GM19239 (cell line): ENCODE measurements around the gene PCYT1A.

Source experiments
- DNase-seq: peaks from one replicate; pipeline ENCODE4 v3.0.0; 2011; ENCODE audit warnings: low spot score; ENCODE audit not compliant: insufficient read length
- FAIRE-seq: peaks from 2 replicates; lab custom pipeline; 2011; peaks lifted over from hg19 to GRCh38; lab: Jason Lieb, UNC

The PCYT1A gene

GRCh38 chr3:196241704-196242103 is 45.8 kb downstream of the PCYT1A start:
- FAIRE-seq (no peak), DNase-seq (no peak)

DNA sequence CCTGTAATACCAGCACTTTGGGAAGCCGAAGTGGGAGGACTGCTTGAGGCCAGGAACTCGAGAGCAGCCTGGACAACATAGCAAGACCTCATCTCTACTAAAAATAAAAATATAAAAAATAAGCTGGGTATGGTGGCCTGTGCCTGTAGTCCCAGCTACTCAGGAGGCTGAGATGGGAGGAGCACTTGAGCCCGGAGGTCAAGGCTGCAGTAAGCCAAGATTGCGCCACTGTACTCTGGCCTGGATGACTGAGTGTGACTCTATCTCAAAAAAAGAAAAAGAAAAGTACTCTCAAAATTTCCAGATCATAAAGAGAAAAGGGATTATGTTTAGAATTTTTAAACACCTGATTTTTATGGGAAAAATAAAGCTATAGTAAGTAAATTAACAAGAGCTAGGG is 47.1 kb downstream of the PCYT1A start:
- FAIRE-seq (no peak), DNase-seq (no peak)

DNA sequence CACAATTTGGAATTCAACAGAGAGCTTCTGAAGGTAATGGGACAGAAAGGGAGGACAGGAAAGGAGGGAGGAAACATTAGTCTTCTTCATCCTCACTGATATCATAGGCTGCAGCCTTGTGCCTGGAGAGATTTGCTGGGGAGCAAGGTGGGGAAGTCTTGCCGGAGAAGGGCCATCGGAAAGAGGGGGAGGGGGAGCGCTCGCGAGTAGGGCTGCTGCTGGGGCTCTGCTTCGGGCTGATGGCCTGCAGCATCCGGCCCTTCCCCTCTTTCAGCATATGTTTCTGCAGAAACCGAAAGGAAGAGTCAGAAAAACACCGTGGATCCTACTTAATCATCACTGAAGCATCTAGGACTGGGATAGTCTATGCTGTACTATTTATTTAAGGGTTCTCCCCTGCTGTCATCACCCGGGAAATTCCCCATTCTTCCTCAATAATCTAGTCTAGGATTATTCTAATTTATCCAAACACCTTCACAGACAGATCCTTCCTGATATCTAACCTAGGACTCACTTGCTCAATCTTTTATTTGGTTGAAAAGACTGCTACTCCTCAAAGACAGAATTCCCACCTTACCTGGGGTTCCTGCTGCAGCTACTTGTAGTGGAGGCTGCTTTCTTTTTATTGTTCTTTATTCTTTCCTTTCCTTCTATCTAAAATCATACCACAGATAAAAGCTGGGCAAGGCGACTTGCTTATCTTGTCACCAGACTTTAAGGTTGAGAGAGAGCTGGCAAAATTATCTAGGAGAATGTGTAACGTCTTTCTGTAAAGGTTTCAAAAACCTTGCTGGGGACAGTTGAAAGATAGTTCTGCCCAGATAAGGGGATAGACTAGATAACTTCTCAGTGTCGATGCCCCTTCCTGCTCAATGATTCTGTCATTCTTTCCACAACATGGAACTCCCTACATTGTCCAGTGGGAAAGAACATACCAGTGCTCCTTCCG is 48.6 kb downstream of the PCYT1A start:
- FAIRE-seq (no peak), DNase-seq (no peak)

DNA sequence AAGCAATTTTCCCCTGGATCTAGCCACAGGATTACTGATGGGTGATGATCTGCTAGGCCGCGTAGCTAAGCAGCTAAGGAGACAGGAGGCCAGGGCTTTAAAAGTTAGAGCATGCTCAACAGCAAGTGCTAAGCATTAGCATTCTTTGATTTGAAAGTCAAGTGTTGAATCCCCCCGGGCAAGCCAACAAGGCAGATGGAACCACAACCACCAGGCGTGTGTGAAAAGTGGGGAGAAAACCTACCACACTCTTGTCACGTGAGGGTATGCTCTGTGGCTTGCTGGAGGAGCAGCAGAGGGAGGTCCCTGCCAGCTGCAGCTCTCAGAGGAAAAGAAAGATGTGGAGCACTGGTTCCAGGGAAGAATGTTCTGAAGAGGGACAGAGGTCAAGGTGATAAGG is 50.3 kb downstream of the PCYT1A start:
- DNase-seq (no peak), FAIRE-seq (no peak)

GRCh38 chr3:196236223-196236622 is 51.3 kb downstream of the PCYT1A start:
- DNase-seq (no peak), FAIRE-seq (no peak)

DNA sequence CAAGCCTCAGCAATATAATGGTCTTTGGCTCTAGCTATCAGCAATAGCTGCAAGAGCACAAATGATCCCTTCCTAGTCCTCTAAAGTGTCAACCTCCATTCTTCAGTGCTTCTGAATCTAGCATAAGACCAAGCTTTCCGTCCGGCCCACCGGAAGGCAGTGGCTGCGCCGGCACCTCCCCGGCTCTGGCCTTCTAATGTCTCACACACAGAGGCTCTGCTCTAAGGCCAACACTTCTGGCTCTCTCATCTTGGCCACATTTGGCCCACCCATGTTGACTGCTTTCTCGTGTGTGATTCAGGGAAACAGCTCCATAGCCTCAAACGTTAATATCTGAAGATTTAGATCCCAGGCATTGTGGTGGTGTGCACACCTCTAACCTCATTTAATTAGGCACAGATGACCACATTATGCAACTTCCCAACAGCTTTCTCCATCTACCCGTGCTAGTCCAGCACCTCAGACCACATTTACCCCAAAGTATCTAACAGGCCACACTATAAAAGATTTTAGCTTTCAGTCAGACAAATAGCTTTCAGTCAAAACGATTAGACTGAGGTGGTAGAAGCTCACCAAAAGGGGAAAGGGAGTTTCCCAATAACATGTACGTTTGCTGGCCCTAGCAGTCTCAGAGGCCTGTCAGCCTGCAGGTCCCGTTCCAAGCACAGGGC is 51.9 kb downstream of the PCYT1A start:
- FAIRE-seq (no peak), DNase-seq (no peak)

DNA sequence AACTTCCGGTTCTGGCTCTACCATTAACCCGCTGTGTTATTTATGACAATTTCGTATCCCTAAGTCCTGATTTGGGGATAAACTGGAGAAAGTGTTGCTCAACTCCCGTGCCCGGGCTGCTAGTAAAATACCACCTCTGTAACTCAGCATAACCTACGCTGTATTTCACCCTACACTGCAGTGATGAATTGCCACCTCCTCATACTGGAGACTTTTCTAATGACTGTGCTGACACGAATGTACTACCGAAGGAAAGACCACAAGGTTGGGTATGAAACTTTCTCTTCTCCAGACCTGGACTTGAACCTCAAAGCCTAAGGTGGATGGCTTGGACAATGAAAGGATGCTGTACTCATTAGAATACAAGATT is 54.7 kb downstream of the PCYT1A start:
- no peak for FAIRE-seq
- no peak for DNase-seq

DNA sequence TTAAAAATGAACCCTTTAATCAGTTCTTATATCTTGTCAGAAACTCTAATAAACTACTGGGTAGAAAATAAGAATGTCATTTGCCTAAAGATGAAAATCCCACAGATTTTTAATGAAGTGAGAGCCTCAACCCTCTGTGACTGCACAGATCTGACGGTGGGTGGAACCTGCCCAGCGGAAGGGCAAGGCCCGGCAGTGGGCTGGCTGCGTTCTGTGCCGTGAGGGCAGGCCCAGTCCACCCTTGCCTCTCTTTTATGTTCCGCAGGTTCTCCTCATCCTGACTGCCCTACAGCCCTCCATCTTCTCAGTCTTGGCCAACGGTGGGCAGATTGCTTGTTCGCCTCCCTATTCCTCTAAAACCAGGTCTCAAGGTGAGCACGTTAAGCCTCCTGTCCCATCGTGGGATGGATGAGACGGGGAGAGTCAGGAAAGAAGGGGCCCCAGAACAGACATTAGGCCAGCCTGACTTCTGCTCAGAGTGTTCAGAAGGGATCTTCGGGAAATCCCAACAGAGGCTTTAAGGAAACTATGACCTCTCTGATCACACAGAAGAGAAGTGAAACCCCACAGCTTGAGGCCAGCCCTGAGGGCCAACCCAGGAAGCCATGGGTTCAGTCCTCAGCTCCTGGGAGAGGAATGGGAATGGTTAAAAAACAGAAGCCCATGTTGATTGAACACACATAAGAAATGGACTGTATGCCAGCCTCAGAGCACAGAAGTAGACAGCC is 55.2 kb downstream of the PCYT1A start:
- FAIRE-seq (peak; percentile 55), DNase-seq (no peak)

DNA sequence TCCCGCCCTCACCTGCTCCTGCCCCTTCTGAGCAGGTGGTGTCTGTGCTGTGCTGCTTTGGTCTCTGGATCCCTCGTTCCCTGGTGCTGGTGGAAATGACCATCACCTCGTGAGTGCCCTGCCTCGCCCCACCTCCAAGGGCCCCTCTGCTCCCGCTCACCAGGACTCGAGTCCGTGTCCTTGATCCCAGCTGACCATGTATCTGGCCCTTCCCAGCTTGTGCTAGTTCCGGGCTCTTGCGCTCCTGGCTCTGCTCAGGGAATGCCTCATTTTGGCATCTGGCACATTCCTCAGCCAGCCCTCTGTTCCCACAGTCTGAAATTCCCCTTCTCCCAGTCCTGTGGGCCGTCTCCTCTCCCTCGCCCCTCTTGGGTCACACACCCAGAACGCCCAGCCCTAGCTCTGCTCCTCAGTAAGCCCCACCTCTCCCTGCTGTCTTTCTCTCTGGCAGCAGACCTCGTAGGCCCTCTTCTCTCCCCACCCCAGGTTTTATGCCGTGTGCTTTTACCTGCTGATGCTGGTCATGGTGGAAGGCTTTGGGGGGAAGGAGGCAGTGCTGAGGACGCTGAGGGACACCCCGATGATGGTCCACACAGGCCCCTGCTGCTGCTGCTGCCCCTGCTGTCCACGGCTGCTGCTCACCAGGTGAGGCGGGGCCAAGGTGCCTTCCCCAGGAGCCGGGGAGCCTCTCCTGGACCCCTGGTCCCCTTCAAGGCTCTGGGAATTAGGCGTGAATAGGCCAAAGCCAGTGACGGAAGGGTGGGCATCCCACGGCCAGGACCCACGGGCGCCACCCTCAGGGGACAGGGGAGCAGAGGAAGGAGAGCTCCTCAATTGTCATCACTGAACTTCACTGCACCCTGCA is 59.7 kb downstream of the PCYT1A start:
- FAIRE-seq: no peak
- no peak for DNase-seq

DNA sequence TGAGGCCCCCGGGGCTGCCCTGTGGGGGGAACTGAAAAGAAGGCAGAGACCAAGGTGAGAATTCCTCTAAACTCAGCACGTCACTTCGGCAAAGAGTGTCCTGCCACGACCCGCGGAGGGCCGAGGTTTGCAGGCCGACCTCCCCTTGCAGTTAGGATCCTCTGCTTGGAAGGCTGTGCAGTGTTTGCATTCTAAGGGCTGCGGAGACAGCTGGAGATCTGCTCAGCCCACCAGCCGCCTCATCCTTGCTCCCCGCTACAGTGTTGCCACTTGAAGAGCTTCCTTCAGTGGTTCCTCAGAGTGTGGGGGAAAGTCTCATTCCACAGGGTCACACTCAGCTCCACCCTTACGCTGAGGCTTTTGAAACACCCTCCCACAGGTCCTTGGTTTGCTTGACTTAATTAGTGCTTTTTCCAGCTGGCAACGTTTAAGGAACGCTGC is 60.4 kb downstream of the PCYT1A start:
- DNase-seq (no peak), FAIRE-seq (no peak)

GRCh38 chr3:196225763-196226364 is 61.7 kb downstream of the PCYT1A start:
- FAIRE-seq (no peak), DNase-seq (no peak)

DNA sequence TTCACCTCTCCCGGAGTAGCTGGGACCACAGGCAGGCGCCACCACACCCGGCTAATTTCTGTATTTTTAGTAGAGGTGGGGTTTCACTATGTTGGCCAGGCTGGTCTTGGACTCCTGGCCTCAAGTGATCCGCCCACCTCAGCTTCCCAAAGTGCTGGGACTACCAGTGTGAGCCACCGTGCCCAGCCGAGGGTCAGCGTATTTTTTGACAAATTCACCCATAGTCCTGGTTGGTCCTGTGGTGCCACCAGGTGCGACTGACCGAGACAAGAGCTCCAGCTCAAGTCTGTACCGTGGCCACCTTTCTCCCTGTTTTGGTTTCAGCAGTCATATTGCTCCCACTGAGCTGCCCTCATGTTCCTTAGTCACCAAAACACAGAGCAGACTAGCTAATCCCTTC is 62.4 kb downstream of the PCYT1A start:
- FAIRE-seq: no peak

DNA sequence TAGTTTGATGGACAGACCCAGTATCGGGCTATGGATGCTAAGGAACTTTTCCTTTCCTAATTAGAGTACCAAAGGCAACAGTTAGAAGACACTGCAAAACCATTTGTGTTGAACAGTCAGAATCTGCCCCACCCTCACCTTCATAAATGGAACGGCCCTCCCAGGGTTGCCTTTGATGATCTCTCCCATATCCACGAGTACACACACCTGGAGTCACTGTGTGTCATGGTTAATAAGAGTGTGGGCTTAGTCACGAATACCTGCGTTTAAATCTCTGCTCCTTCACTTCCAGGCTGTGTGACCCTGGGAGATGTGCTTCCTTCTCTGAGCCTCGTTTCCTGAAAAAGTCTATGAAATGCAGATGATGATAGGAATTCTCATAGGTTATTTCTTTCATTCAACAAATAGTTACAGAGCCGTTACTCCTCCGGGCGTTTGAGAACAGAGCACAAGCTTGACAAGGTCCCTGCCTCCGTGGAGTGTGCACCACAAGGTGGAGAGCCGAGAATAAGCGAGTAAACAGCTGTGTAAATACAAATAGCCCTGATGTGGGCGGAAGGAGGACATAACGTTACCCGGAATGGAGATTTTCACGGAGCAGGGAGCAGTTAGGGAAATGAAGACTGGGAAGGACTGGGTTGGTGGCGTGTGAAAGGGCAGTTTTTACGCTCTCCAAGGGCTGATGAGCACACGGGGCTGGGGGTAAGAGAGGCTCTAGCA is 64.5 kb downstream of the PCYT1A start:
- DNase-seq (no peak), FAIRE-seq (no peak)

More for the DNA sequence above, 62.4 kb downstream of the PCYT1A start:
- DNase-seq: no peak

DNA sequence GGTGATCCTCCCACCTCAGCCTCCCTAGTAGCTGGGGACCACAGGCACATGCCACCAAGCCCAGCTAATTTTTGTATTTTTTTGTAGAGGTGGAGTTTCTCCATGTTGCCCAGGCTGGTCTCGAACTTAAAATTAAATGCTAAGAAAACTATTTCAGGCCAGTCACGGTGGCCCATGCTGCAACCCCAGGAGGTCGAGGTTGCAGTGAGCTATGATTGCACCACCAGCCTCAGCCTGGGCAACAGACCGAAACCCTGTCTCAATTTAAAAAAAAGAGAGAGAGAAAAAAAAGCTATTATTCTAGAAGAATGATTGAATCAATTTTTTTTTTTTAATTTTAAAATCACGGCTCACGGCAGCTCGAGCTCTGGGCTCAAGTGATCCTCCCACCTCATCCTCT is 66.5 kb downstream of the PCYT1A start:
- no peak for DNase-seq
- no peak for FAIRE-seq

DNA sequence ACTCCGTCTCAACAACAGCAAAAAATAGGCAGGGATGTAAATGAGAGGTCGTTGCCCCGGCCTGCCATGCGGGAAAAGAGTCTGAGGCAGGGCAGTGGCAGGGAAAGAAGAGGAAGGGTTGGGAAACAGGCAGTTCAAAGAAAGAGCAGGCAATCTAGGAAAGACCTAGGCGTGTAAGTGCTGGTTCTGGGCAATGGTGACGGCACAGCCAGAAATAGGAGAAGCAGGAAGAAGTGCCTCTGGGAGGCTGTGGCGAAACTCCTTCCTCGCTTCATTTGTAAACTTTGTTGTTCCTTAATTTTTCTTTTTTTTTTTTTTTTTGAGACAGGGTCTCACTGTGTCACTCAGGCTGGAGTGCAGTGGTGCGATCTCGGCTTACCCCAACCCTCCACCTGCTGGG is 66.9 kb downstream of the PCYT1A start:
- no peak for FAIRE-seq
- no peak for DNase-seq

- no peak for FAIRE-seq
- no peak for DNase-seq
Observed at GRCh38 chr3:196219970-196220311, 67.6 kb downstream of the PCYT1A start.

GRCh38 chr3:196219194-196219969 is 68.1 kb downstream of the PCYT1A start:
- DNase-seq (peak; percentile 77), FAIRE-seq (peak; percentile 86)

DNA sequence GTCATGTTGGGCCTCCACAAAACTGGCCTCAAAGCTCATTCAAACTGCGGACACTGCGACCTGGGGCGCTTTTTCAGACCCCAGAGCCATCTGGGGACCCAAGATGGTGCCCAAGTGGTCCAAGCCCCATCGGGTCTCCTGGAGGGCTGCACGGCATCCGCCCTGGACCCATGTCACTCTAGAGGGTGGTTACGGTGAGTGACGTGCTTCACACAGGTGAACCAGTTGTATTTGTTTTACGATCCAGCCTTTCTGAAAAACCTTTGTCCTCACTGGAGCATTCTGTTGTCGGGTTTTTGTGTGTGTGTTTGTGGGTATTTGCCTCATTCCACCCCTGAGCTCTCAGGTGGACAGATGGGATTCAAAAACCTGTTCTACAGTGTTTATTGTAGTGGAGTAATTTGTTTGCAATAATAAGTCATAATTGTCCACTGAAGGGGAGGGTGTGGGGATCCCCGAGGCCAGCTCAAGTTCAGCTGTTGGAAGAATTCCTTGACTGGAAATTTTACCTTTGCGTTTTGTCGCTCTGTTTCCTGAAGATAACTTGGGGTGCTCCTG is 69.3 kb downstream of the PCYT1A start:
- DNase-seq (no peak), FAIRE-seq (no peak)
